ENCODE measurements around the gene SVEP1.
"Not testable (repeated sequence)": the region's sequence is repeated elsewhere in the genome, so short reads cannot be mapped to it uniquely, and the experiment has no call there.

Gene SVEP1

DNA sequence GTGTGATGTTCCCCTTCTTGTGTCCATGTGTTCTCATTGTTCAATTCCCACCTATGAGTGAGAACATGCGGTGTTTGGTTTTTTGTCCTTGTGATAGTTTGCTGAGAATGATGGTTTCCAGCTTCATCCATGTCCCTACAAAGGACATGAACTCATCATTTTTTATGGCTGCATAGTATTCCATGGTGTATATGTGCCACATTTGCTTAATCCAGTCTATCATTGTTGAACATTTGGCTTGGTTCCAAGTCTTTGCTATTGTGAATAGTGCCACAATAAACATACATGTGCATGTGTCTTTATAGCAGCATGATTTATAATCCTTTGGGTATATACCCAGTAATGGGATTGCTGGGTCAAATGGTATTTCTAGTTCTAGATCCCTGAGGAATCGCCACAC lies 220.5 kb downstream of the SVEP1 start:
- not testable (repeated sequence) for H3K9ac ChIP-seq (ENCODE audit: low read length); H3K4me3 ChIP-seq (ENCODE audit: low read depth in 1 of 2, low read length in 2 of 2); H3K9me3 ChIP-seq (ENCODE audit: low read length); H3K36me3 ChIP-seq (ENCODE audit: insufficient read depth, low read length); H3K27ac ChIP-seq (ENCODE audit: low read depth, low read length); H3K4me1 ChIP-seq (ENCODE audit: insufficient read depth, low read length); H3K27me3 ChIP-seq (ENCODE audit: control insufficient read depth in 1 of 2, insufficient read depth in 2 of 2, low read length in 2 of 2)

DNA sequence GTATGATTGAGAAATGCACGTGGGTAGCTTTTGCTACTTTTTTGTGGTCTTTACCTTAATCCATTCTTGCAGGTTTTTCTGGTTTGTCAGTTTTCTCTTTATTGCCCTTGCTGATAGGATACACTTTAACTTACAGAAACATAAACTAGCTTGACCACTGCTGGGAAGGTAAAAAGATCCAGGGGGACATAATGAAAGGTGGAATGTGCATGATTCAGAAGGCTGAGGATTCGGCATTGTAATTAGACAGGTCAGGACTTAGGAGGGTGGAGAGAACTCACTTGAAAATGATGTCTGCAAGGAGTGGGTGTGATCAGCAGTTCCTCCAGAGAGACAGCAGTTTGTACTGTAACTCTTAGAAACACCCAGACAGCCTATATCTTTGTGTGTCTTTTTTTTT lies 222.0 kb downstream of the SVEP1 start:
- H3K27me3 ChIP-seq (ENCODE audit: control insufficient read depth in 1 of 2, insufficient read depth in 2 of 2, low read length in 2 of 2), result no peaks in the 10 kb centered on the region
- H3K27ac ChIP-seq (ENCODE audit: low read depth, low read length), result no peak overlapping the region
- no peaks in the 10 kb centered on the region for H3K9me3 ChIP-seq (ENCODE audit: low read length)
- no peaks in the 10 kb centered on the region for H3K36me3 ChIP-seq (ENCODE audit: insufficient read depth, low read length)
- H3K9ac ChIP-seq (ENCODE audit: low read length), result no peak overlapping the region
- H3K4me3 ChIP-seq (ENCODE audit: low read depth in 1 of 2, low read length in 2 of 2), result no peak overlapping the region
- no peaks in the 10 kb centered on the region for H3K4me1 ChIP-seq (ENCODE audit: insufficient read depth, low read length)

DNA sequence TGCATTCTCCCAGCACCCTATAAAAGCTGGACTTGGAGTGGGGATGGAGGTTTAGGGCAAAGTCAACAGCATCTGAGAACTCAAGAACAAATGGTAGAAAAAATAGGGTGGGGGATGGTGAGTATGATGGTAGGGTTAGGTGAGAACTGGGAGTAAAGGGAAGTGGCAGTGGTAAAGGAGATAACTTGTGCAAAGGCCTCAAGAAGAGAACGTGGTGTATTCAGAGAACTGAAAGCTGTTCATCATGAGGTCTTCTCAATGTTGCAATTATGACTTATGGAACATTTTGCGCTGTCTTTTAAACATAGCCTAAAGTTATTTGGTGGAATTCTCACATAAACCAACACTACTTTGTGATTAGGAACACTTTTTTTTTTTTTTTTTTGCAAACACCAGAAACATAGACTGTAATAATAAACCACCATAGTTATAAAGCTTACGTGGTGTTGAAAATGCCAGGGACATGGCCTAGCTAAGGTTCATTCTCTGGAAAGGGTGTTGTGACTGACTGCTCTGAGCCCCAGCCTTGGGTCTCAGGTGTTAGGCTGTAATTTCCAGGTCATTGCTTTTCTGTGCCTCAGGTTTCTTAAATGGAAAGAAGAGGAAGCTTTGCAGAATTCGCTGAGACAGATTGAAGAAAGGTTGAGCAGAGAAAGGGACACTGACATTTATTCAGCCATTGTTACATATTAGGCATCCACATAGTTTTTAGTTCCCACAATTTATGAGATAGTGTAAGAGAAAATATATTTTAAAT lies 222.7 kb downstream of the SVEP1 start:
- Histone ChIP-seq H3K4me3 (ENCODE audit: low read depth in 1 of 2, low read length in 2 of 2) (no peak overlapping the region), H3K9me3 (ENCODE audit: low read length) (no peaks in the 10 kb centered on the region), H3K27me3 (ENCODE audit: control insufficient read depth in 1 of 2, insufficient read depth in 2 of 2, low read length in 2 of 2) (no peaks in the 10 kb centered on the region), H3K4me1 (ENCODE audit: insufficient read depth, low read length) (no peaks in the 10 kb centered on the region), H3K9ac (ENCODE audit: low read length) (no peak overlapping the region), H3K36me3 (ENCODE audit: insufficient read depth, low read length) (no peaks in the 10 kb centered on the region), H3K27ac (ENCODE audit: low read depth, low read length) (no peak overlapping the region)

DNA sequence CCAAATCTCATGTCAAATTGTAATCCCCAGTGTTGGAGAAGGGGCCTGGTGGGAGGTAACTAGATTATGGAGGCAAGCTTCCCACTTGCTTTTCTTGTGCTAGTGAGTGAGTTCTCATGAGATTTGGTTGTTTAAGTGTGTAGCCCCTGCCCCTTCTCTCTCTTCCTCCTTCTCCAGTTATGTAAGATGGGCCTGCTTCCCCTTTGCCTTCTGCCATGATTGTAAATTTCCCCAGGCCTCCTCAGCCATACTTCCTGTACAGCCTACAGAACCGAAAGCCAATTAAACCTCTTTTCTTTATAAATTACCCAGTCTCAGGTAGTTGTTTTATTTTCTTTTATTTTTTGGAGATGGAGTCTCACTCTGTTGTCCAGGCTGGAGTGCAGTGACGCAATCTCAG lies 223.6 kb downstream of the SVEP1 start:
- H3K9ac ChIP-seq (ENCODE audit: low read length), result no peak overlapping the region

GRCh38 chr9:110351009-110351467 lies 228.5 kb downstream of the SVEP1 start:
- Histone ChIP-seq H3K4me1 (ENCODE audit: insufficient read depth, low read length) (no peaks in the 10 kb centered on the region), H3K27ac (ENCODE audit: low read depth, low read length) (no peak overlapping the region), H3K27me3 (ENCODE audit: control insufficient read depth in 1 of 2, insufficient read depth in 2 of 2, low read length in 2 of 2) (no peaks in the 10 kb centered on the region), H3K9me3 (ENCODE audit: low read length) (no peaks in the 10 kb centered on the region), H3K9ac (ENCODE audit: low read length) (no peak overlapping the region), H3K36me3 (ENCODE audit: insufficient read depth, low read length) (no peaks in the 10 kb centered on the region), H3K4me3 (ENCODE audit: low read depth in 1 of 2, low read length in 2 of 2) (no peak overlapping the region)

More for the DNA sequence above, 223.6 kb downstream of the SVEP1 start:
- no peaks in the 10 kb centered on the region for H3K27me3 ChIP-seq (ENCODE audit: control insufficient read depth in 1 of 2, insufficient read depth in 2 of 2, low read length in 2 of 2)
- no peaks in the 10 kb centered on the region for H3K4me1 ChIP-seq (ENCODE audit: insufficient read depth, low read length)
- H3K27ac ChIP-seq (ENCODE audit: low read depth, low read length), result no peak overlapping the region
- H3K4me3 ChIP-seq (ENCODE audit: low read depth in 1 of 2, low read length in 2 of 2), result no peak overlapping the region
- no peaks in the 10 kb centered on the region for H3K36me3 ChIP-seq (ENCODE audit: insufficient read depth, low read length)
- H3K9me3 ChIP-seq (ENCODE audit: low read length), result no peaks in the 10 kb centered on the region

DNA sequence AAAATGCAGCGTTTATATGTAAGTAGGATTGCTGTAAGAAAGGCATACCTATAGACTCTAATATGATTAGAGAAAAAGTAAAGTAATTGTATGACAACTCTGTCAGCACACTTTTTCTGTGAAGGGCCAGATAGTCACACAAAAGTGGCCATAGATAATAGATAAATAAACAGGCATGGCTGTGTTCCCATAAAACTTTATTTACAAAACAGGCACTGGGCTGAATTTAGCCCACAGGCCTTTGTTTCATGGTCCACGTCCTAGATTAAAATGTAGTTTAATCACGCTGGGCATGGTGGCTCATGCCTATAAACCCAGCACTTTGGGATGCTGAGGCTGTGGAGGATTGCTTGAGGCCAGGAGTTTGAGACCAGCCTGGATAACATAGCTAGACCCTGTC lies 233.2 kb downstream of the SVEP1 start:
- Histone ChIP-seq H3K27me3 (ENCODE audit: control insufficient read depth in 1 of 2, insufficient read depth in 2 of 2, low read length in 2 of 2) (no peaks in the 10 kb centered on the region), H3K4me3 (ENCODE audit: low read depth in 1 of 2, low read length in 2 of 2) (no peak overlapping the region), H3K4me1 (ENCODE audit: insufficient read depth, low read length) (no peaks in the 10 kb centered on the region), H3K36me3 (ENCODE audit: insufficient read depth, low read length) (no peaks in the 10 kb centered on the region), H3K9me3 (ENCODE audit: low read length) (no peaks in the 10 kb centered on the region), H3K9ac (ENCODE audit: low read length) (no peak overlapping the region), H3K27ac (ENCODE audit: low read depth, low read length) (no peak overlapping the region)

- Histone ChIP-seq H3K27me3 (ENCODE audit: control insufficient read depth in 1 of 2, insufficient read depth in 2 of 2, low read length in 2 of 2) (no peaks in the 10 kb centered on the region), H3K27ac (ENCODE audit: low read depth, low read length) (no peak overlapping the region), H3K9me3 (ENCODE audit: low read length) (no peaks in the 10 kb centered on the region), H3K9ac (ENCODE audit: low read length) (no peak overlapping the region), H3K4me1 (ENCODE audit: insufficient read depth, low read length) (no peaks in the 10 kb centered on the region), H3K36me3 (ENCODE audit: insufficient read depth, low read length) (no peaks in the 10 kb centered on the region), H3K4me3 (ENCODE audit: low read depth in 1 of 2, low read length in 2 of 2) (no peak overlapping the region)
Observed at GRCh38 chr9:110344821-110345220, 234.7 kb downstream of the SVEP1 start.

GRCh38 chr9:110343551-110343950 lies 236.0 kb downstream of the SVEP1 start:
- no peaks in the 10 kb centered on the region for H3K36me3 ChIP-seq (ENCODE audit: insufficient read depth, low read length)

GRCh38 chr9:110340306-110340705 lies 239.2 kb downstream of the SVEP1 start:
- H3K36me3 ChIP-seq (ENCODE audit: insufficient read depth, low read length), result no peaks in the 10 kb centered on the region
- H3K9me3 ChIP-seq (ENCODE audit: low read length), result no peaks in the 10 kb centered on the region
- no peak overlapping the region for H3K9ac ChIP-seq (ENCODE audit: low read length)
- H3K4me1 ChIP-seq (ENCODE audit: insufficient read depth, low read length), result no peaks in the 10 kb centered on the region
- H3K27me3 ChIP-seq (ENCODE audit: control insufficient read depth in 1 of 2, insufficient read depth in 2 of 2, low read length in 2 of 2), result no peaks in the 10 kb centered on the region
- no peak overlapping the region for H3K27ac ChIP-seq (ENCODE audit: low read depth, low read length)
- H3K4me3 ChIP-seq (ENCODE audit: low read depth in 1 of 2, low read length in 2 of 2), result no peak overlapping the region

More at GRCh38 chr9:110343551-110343950, 236.0 kb downstream of the SVEP1 start:
- H3K9me3 ChIP-seq (ENCODE audit: low read length), result no peaks in the 10 kb centered on the region
- H3K27ac ChIP-seq (ENCODE audit: low read depth, low read length), result no peak overlapping the region
- H3K4me1 ChIP-seq (ENCODE audit: insufficient read depth, low read length), result no peaks in the 10 kb centered on the region
- no peak overlapping the region for H3K9ac ChIP-seq (ENCODE audit: low read length)
- H3K27me3 ChIP-seq (ENCODE audit: control insufficient read depth in 1 of 2, insufficient read depth in 2 of 2, low read length in 2 of 2), result no peaks in the 10 kb centered on the region
- no peak overlapping the region for H3K4me3 ChIP-seq (ENCODE audit: low read depth in 1 of 2, low read length in 2 of 2)

DNA sequence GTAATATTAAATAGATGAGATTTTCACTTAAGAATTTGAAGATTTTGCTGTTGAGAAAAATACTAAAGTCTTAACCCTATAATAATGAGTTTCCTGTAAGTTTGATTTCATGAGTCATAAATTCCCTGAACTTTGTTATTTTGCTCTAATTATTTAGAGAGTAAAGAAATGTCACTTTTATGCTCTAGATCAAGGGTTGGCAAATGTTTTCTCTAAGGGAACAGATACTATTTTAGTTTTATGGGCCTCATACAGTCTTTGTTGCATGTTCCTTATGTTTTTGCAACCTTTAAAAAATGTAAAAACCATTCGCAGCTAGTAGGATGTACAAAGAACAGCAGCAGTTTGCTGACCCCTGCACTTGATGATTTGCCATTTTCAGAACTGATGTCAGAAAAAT lies 241.4 kb downstream of the SVEP1 start:
- Histone ChIP-seq H3K4me3 (ENCODE audit: low read depth in 1 of 2, low read length in 2 of 2) (no peak overlapping the region), H3K9ac (ENCODE audit: low read length) (no peak overlapping the region), H3K36me3 (ENCODE audit: insufficient read depth, low read length) (no peaks in the 10 kb centered on the region), H3K27ac (ENCODE audit: low read depth, low read length) (no peak overlapping the region), H3K4me1 (ENCODE audit: insufficient read depth, low read length) (no peaks in the 10 kb centered on the region), H3K27me3 (ENCODE audit: control insufficient read depth in 1 of 2, insufficient read depth in 2 of 2, low read length in 2 of 2) (no peaks in the 10 kb centered on the region), H3K9me3 (ENCODE audit: low read length) (no peaks in the 10 kb centered on the region)

GRCh38 chr9:110337727-110338126 lies 241.8 kb downstream of the SVEP1 start, which contains the start of gene TXNDC8:
TSS of gene TXNDC8 (minus strand) at chr9:110337863.
- Histone ChIP-seq H3K4me3 (ENCODE audit: low read depth in 1 of 2, low read length in 2 of 2) (no peak within 1 kb of the TSS), H3K9me3 (ENCODE audit: low read length) (no peaks in the 10 kb centered on the region), H3K27ac (ENCODE audit: low read depth, low read length) (no peak within 1 kb of the TSS), H3K9ac (ENCODE audit: low read length) (no peak within 1 kb of the TSS), H3K4me1 (ENCODE audit: insufficient read depth, low read length) (no peaks in the 10 kb centered on the region), H3K36me3 (ENCODE audit: insufficient read depth, low read length) (no peaks in the 10 kb centered on the region), H3K27me3 (ENCODE audit: control insufficient read depth in 1 of 2, insufficient read depth in 2 of 2, low read length in 2 of 2) (no peaks in the 10 kb centered on the region)

DNA sequence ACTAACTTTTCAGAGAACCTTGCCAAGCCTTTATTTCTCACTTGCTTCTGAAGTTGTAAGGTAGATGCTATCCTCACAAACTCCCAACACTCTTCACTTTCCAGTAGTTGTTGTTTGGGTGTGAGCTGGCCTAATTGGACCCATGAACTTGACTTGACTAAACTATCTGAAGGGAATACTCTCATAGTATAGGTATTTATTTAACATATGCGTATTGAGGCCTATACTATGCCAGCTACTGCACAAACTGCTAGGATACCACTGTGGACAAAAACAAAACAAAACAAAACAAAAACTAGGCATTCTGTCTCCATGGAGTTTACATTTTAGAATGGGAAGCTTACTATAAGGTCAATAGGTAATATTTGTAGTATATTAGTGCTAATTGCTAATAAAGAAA lies 243.2 kb downstream of the SVEP1 start:
- Histone ChIP-seq H3K36me3 (ENCODE audit: insufficient read depth, low read length) (no peaks in the 10 kb centered on the region), H3K27me3 (ENCODE audit: control insufficient read depth in 1 of 2, insufficient read depth in 2 of 2, low read length in 2 of 2) (no peaks in the 10 kb centered on the region), H3K9me3 (ENCODE audit: low read length) (no peaks in the 10 kb centered on the region), H3K4me3 (ENCODE audit: low read depth in 1 of 2, low read length in 2 of 2) (no peak overlapping the region), H3K27ac (ENCODE audit: low read depth, low read length) (no peak overlapping the region), H3K4me1 (ENCODE audit: insufficient read depth, low read length) (no peaks in the 10 kb centered on the region), H3K9ac (ENCODE audit: low read length) (no peak overlapping the region)

All from muscle layer of colon (tissue), 2 donors.